ENCODE results near the gene RUVBL2.

DNA sequence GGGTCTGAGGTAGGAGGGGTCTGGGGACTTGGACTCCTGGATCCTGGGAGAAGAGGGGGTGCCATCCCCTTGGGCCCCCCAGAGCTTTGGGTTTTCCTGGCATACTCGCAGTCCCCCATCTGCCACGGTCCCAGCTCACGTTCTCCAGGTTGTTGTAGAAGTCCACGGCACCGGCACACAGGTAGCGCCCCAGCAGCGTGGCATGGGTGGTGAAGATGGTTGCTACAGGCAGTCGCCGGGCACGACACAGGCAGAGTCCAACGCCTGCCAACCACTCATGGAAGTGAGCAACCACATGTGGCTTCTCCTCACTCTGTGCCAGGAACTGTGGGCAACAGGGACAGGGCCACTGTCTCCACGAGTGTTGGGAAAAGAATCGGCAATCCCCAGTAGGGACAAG, 8.0 kb upstream of the RUVBL2 start:
- TF ChIP-seq, protein P1, sequence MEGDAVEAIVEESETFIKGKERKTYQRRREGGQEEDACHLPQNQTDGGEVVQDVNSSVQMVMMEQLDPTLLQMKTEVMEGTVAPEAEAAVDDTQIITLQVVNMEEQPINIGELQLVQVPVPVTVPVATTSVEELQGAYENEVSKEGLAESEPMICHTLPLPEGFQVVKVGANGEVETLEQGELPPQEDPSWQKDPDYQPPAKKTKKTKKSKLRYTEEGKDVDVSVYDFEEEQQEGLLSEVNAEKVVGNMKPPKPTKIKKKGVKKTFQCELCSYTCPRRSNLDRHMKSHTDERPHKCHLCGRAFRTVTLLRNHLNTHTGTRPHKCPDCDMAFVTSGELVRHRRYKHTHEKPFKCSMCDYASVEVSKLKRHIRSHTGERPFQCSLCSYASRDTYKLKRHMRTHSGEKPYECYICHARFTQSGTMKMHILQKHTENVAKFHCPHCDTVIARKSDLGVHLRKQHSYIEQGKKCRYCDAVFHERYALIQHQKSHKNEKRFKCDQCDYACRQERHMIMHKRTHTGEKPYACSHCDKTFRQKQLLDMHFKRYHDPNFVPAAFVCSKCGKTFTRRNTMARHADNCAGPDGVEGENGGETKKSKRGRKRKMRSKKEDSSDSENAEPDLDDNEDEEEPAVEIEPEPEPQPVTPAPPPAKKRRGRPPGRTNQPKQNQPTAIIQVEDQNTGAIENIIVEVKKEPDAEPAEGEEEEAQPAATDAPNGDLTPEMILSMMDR (IDR thresholded peaks at IDR 0.05; ENCODE audit: extremely low read depth in 1 of 2, insufficient read depth in 1 of 2, low read depth in 1 of 2, low read length in 2 of 2): no peak
- TF ChIP-seq POLR2A (IDR thresholded peaks at IDR 0.05; ENCODE audit: low read depth, low read length): no peak
- no peak for TF ChIP-seq EZH2 (IDR thresholded peaks at IDR 0.05; ENCODE audit: borderline replicate concordance, low read depth, low read length, severe bottlenecking)
- TF ChIP-seq, protein P2, sequence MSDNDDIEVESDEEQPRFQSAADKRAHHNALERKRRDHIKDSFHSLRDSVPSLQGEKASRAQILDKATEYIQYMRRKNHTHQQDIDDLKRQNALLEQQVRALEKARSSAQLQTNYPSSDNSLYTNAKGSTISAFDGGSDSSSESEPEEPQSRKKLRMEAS (IDR thresholded peaks at IDR 0.05; ENCODE audit: insufficient read depth, insufficient read length): no peak
- no peak for TF ChIP-seq GATA2 (IDR thresholded peaks at IDR 0.05; ENCODE audit: insufficient read depth, insufficient read length, low read depth, low read length)
- no peak for TF ChIP-seq POLR2AphosphoS5 (IDR thresholded peaks at IDR 0.05; ENCODE audit: insufficient read depth, low read depth, low read length)
- TF ChIP-seq JUN (IDR thresholded peaks at IDR 0.05; ENCODE audit: borderline replicate concordance, insufficient read depth, insufficient read length, low read depth): no peak
- TF ChIP-seq FOS (IDR thresholded peaks at IDR 0.05; ENCODE audit: borderline replicate concordance, insufficient read depth, low read length): no peak
